GM18873 (cell line): ENCODE data around the gene MBTPS2.

Experiments used
- ATAC-seq: cut with Tn5 transposase; IDR thresholded peaks from one replicate; pipeline ENCODE4 v1.9.1; 2021; ENCODE audit warnings: mild to moderate bottlenecking, moderate library complexity, moderate number of reproducible peaks; ENCODE audit not compliant: unreplicated experiment, low FRiP score

MBTPS2 gene

GRCh38 chrX:21932292-21933002 is 93.0 kb downstream of the MBTPS2 start:
- no peak for ATAC-seq

GRCh38 chrX:21933077-21933476 is 93.7 kb downstream of the MBTPS2 start:
- no peak for ATAC-seq

DNA sequence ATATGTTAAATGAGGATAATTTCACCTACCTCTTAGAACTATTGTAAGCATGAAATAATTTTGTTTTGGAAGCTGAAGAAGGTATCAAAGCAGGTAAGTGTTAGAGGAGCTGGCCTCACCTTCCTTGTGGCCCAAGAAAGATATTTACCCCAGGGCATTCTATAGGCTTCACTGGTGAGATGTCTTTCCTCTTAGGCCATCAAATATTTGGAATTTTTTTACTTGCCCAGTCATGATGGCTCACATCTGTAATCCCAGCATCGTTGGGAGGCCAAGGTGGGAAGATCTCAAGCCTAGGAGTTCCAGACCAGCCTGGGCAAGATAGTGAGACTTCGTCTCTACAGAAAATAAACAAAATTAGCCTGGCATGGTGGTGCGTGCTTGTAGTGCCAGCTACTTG is 95.0 kb downstream of the MBTPS2 start:
- ATAC-seq: no peak
